ENCODE data around the gene GZMM. TPM values are rescaled to one million over a fixed set of nuclear protein-coding genes. Genes with fewer than 3 reads are reported as not detected.

Gene GZMM
- total RNA-seq, 8 experiments from 2014 or later: 0.29 to 0.50 (median 0.33) TPM; not detected in 3

- Histone ChIP-seq H3K27ac (no peak overlapping the region), H3K4me1 (replicated peaks in 1 of 2) (peaks cover 9 to 10% of the 10 kb centered on the region in 2 donors), H3K4me3 (no peak overlapping the region)
- in situ Hi-C loops (cut with MboI; ENCODE audit: low pct_unique_long_range_greater_than_20kb in 2 of 9, low sequenced_read_pairs in 9 of 9, unreplicated experiment in 9 of 9): loop anchor here in 2 of 9 experiments (25.0 kb wide), 1 partner anchor 142 kb away; no protein-coding TSS in a partner anchor
- ATAC-seq (replicated peaks in 6 of 8): peak in 1 of 8 experiments; percentile 19
- WGBS, 10 experiments: 60 to 88% (median 71%) methylated on average over 1 to 6 of the region's 42 CpGs; no CpG with 5 or more reads in 7 of the 10 experiments
Measured at GRCh38 chr19:595326-596262, 51.7 kb downstream of the GZMM start.

GRCh38 chr19:596263-596655 is 52.4 kb downstream of the GZMM start:
- no peak overlapping the region for H3K4me3 ChIP-seq
- in situ Hi-C loops (cut with MboI; ENCODE audit: low pct_unique_long_range_greater_than_20kb in 2 of 9, low sequenced_read_pairs in 9 of 9, unreplicated experiment in 9 of 9): loop anchor here in 2 of 9 experiments (25.0 kb wide), 1 partner anchor 141 kb away; no protein-coding TSS in a partner anchor
- peaks cover 5 to 8% of the 10 kb centered on the region in 2 donors for H3K4me1 ChIP-seq (replicated peaks in 1 of 2)
- 80 to 100% (median 91%) methylated on average over 2 to 4 of the region's 16 CpGs; no CpG with 5 or more reads in 5 of the 10 experiments for WGBS, 10 experiments
- no peak overlapping the region for H3K27ac ChIP-seq
- ATAC-seq (replicated peaks in 6 of 8): no peak

GRCh38 chr19:597406-598315 is 53.8 kb downstream of the GZMM start:
- WGBS, 10 experiments: 0 to 74% (median 48%) methylated on average over 1 to 9 of the region's 18 CpGs; no CpG with 5 or more reads in 5 of the 10 experiments
- Histone ChIP-seq H3K4me3 (no peak overlapping the region), H3K4me1 (replicated peaks in 1 of 2) (no peaks in the 10 kb centered on the region), H3K27ac (no peak overlapping the region)
- no peak for ATAC-seq (replicated peaks in 6 of 8)
- in situ Hi-C loops (cut with MboI; ENCODE audit: low pct_unique_long_range_greater_than_20kb in 2 of 9, low sequenced_read_pairs in 9 of 9, unreplicated experiment in 9 of 9): loop anchor here in 2 of 9 experiments (25.0 kb wide), 1 partner anchor 140 kb away; no protein-coding TSS in a partner anchor

Other genes starting within 250 kb of the GZMM start
- 10 to 100 TPM in 6 of 8 experiments, 1 to 10 TPM in 2; 6.1 to 25.0 (median 15.8) TPM for gene MIER2, start 199.3 kb upstream of the GZMM start, total RNA-seq
- gene C2CD4C, start 134.9 kb upstream of the GZMM start, total RNA-seq: 1 to 10 TPM in 6 of 8 experiments, under 1 TPM in 2; 0.15 to 6.4 (median 4.5) TPM
- 10 to 100 TPM in 7 of 8 experiments, 1 to 10 TPM in 1; 4.6 to 57.6 (median 33.0) TPM for gene SHC2, start 83.0 kb upstream of the GZMM start, total RNA-seq
- gene MADCAM1, start 47.6 kb upstream of the GZMM start, total RNA-seq: 1 to 10 TPM in 1 of 8 experiments, under 1 TPM in 7; 0.27 to 1.3 (median 0.57) TPM
- gene TPGS1, start 36.6 kb upstream of the GZMM start, total RNA-seq: 10 to 100 TPM in 2 of 8 experiments, 1 to 10 TPM in 6; 5.2 to 15.1 (median 8.2) TPM
- gene CDC34, start 12.3 kb upstream of the GZMM start, total RNA-seq: 100 to 1,000 TPM in 1 of 8 experiments, 10 to 100 TPM in 7; 40.0 to 116 (median 71.6) TPM
- 1,000 to 10,000 TPM in 1 of 8 experiments, 100 to 1,000 TPM in 7; 219 to 1,638 (median 407) TPM for gene BSG, start 28.5 kb downstream of the GZMM start, total RNA-seq
- 1 to 10 TPM in 5 of 8 experiments, under 1 TPM in 3; 0.31 to 8.1 (median 1.9) TPM for gene HCN2, start 45.8 kb downstream of the GZMM start, total RNA-seq
- 10 to 100 TPM; 18.3 to 56.9 (median 33.5) TPM for gene POLRMT, start 89.5 kb downstream of the GZMM start, total RNA-seq
- gene FGF22, start 95.8 kb downstream of the GZMM start, total RNA-seq: 1 to 10 TPM in 2 of 8 experiments, under 1 TPM in 6; 0.11 to 2.3 (median 0.51) TPM
- 10 to 100 TPM in 7 of 8 experiments, 1 to 10 TPM in 1; 9.3 to 54.5 (median 22.7) TPM for gene RNF126, start 119.2 kb downstream of the GZMM start, total RNA-seq
- 10 to 100 TPM in 3 of 8 experiments, 1 to 10 TPM in 5; 5.6 to 36.8 (median 8.6) TPM for gene FSTL3, start 132.3 kb downstream of the GZMM start, total RNA-seq
- gene PRSS57, start 151.4 kb downstream of the GZMM start, total RNA-seq: under 1 TPM in 4 of 8 experiments, not detected in 4; 0.11 to 0.90 (median 0.47) TPM
- gene PALM, start 164.9 kb downstream of the GZMM start, total RNA-seq: 100 to 1,000 TPM in 2 of 8 experiments, 10 to 100 TPM in 5, 1 to 10 TPM in 1; 6.0 to 116 (median 70.4) TPM
- under 1 TPM; 0.13 to 0.61 (median 0.28) TPM for gene MISP, start 207.1 kb downstream of the GZMM start, total RNA-seq

Data from motor neuron (in vitro differentiated cells).